NCI-H748 treated with DMSO at 0.1 percent for 48 hours (cell line): Measurements from ENCODE around the gene MESP1.

Experiments
- DNase-seq: peaks from one replicate; lab custom pipeline; 2025; lab: John Stamatoyannopoulos, UW

Gene MESP1

GRCh38 chr15:89781055-89781454 lies 30.0 kb upstream of the MESP1 start:
- DNase-seq: no peak

DNA sequence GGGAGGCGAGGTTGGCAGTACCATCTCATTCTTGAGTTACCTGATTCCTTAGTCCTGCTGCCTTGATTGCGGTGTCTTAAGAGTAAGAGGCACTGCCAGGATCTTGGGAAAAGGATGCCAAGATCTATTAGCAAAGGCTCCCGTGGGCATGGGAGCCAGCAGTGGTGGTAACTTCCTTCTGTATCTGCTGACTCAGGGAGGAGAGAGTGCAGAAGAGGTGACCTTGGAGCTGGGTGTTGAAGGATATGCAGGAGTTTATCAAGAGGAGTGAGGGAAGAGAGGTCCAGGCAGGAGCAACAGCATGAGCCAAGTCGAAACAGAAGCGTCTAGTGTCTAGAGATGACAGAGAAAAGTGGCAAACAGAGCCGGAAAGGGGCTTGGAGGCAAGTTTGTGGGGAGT lies 29.6 kb upstream of the MESP1 start:
- DNase-seq: no peak

GRCh38 chr15:89778861-89779260 lies 27.8 kb upstream of the MESP1 start:
- DNase-seq: no peak

- no peak for DNase-seq
Observed at GRCh38 chr15:89777782-89778380, 26.8 kb upstream of the MESP1 start.

- DNase-seq: no peak
Observed at GRCh38 chr15:89777073-89777751, 26.2 kb upstream of the MESP1 start.

DNA sequence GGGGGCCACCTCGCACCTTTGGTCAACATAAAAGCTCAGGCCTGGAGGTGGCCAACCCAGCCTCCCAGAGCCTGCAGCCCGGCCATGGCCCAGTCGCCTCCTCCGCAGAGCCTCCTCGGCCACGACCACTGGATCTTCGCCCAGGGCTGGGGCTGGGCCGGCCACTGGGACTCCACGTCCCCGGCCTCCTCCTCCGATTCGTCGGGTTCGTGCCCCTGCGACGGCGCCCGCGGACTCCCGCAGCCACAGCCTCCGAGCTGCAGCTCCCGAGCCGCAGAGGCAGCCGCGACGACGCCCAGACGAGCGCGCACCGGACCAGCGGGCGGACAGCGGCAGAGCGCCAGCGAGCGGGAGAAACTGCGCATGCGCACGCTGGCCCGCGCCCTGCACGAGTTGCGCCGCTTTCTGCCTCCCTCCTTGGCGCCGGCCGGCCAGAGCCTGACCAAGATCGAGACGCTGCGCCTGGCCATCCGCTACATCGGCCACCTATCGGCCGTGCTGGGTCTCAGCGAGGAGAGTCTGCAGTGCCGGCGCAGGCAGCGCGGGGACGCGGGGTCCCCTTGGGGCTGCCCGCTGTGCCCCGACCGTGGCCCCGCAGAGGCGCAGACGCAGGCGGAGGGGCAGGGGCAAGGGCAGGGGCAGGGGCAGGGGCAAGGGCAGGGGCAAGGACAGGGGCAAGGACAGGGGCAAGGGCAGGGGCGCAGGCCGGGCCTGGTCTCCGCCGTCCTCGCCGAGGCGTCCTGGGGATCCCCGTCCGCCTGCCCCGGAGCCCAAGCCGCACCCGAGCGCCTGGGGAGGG lies 25.4 kb upstream of the MESP1 start, which contains the start of gene MESP2:
TSS of gene MESP2 (plus strand) at position 59 of the 799 bp plus-strand sequence. CDS start at position 85, 26 bp downstream.
- peak; percentile 4 for DNase-seq

DNA sequence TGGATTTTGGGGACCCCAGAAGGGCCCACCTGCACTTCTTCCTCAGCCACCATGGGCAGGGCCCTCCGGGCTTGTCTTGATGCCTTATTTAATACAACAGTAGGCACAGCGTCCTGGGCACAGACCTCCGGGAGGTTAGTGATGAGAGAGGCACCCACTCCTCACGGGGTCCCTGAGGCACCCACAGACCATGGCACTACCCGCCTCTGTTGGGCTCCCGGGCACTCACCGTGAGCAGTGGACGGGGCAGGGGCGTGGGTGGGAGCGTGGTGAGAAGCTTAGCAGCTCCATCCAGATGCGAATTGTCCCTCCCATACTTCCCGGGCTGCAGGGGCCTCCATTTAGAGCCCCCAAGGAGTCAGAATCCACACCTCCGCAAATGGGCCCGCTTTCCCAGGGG lies 24.8 kb upstream of the MESP1 start:
- DNase-seq: no peak

DNA sequence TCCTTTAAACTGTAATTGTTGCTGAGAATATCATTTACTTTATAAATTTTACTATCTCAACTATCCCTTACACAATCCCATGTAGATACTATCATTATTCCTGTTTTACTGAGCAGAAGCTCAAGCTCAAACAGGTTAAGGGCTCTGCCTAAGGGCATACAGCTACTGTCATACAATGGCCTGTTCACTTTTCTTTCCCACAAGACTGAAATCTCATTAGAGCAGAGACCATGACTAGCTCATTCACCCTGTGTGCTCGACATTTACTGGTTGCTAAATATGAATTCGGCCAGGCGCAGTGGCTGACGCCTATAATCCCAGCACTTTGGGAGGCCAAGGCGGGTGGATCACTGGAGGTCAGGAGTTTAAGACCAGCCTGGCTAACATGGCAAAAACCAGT lies 23.4 kb upstream of the MESP1 start:
- DNase-seq: no peak

DNA sequence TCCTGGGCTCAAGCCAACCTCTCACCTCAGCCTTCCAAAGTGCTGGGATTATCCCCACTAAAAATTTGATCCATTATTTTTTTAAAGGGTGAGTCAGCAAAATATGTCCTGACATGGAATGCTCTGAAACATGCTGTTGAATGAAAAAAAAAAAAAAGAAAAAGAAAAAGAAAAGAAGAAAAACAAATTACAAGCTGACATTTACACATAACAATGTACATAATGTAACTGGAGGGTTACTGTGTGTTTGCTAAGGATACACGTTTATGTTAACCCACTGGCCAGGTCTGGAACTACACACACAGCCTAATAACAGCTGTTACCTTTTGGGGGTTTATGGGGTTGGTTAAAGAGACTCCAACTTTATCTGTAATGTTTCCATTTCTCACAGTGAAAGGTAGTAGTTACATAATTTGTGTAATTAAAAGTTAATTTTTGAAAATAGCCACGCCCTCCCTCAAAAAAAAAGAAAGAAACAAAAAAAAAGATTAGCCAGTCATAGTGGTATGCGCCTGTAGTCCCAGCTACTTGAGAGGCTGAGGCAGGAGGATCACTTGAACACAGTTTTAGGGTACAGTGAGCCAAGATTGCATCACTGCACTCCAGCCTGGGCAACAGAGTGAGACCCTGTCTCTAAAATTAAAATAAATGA lies 22.0 kb upstream of the MESP1 start:
- DNase-seq: no peak

- no peak for DNase-seq
Observed at GRCh38 chr15:89770041-89770440, 19.0 kb upstream of the MESP1 start.

GRCh38 chr15:89769366-89769765 lies 18.3 kb upstream of the MESP1 start:
- DNase-seq: no peak

DNA sequence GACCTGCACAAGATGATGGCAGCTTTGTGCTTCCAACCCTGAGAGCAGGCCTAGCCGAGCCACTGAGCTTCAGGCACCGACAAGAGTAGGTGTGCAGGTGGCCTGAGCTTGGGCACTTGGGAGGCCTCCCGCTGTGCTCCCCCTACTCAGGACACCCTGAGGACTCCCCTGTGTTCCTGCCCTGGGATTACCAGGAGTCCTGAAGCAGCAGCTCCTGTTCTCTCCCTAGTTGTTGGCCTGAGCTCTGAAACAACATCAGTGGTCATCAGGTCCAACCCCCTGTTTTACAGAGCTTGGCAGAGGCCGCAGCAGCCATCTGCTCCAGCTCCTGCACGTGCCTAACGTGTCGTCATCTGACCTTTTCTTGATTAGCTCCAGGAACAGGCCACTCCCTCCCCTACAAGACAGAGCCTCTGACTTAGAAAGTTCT lies 17.0 kb upstream of the MESP1 start:
- no peak for DNase-seq

DNA sequence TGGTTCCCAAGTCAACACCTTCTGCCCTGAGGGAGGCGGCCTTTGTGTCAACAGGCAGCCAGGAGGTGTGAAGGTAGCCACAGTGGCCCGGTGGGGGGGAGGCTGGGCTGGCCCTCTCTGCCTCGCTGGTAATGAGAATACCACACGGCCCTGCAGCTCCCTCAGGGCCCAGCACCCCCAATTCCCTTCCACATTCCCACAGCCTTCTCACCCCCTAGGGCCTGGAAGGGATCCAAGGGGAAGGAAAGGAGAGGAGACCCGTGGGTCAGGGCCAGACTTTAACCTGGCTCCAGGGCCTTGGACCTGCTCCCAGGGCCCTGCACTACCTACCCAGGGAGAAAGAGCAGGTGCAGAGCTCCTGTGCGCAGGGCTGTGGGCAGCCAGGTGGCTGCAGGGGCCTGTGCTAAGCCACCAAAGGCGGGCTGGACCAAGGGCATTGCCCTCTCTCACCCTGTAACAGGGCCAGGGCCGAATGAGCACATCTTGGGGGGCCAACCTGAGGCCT lies 16.4 kb upstream of the MESP1 start:
- no peak for DNase-seq

DNA sequence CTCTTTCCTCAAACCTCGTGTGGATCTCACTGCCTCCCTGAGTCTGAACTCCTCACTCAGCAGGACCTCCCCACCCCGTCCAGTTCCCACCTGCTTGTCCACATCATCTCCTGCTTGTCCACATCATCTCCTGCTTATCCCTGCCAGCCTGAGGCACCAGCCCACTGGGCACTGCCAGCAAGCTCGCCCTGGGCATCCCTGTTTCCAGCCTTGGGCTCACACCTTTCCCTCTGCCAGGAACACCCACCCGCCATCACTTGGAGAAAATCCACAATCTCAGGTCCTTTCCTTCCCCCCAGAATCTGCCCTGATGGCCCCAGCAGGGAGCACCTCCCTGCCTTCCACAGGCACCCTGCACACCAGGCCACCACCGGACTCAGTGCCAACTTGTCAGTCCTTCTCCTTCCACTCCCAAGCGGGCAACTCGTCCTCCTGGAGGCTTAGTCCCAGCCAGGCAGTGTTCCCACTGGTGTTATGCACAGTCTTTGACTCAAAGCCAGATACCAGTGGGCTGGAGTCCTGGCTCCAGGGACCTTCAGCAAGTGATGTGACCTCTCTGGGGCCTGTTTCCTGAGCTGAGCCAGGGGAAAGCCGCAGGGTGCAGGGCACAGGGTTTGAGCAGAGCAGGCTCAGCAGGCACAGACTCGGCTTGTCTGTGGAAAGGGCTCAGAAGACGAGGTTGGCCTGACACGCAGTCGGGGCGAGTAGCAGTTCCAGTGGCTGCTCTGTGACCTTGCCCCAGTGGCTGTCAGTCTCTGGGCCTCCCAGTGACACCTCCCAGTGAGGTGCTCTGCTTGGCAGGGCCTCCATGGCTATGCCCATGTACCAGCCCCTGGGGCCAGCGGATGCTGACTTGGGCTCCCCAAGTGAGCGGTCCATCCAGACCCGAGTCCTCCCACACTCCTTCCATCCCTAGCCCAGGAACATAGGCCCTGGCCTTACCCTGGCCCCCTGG lies 15.6 kb upstream of the MESP1 start:
- no peak for DNase-seq

DNA sequence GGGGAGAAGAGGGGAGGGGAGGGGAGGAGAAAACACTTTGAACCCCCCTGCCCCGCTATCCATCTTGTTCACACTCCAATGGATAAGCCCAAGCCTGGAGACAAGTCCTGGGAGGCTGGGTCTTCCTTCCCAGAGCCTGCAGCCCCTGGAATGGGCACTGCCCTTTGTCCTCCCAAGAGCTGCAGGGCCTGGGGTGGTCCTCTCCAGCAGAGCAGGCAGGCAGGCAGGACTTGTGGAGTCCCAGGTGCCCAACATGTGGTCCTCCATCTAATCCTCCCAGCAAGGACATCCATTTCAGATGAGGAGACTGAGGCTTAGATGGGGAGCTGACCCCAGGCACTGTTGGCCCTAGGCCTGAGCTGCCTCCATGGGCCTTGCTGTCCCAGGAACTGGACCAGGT lies 14.6 kb upstream of the MESP1 start:
- DNase-seq: no peak

GRCh38 chr15:89761929-89762328 lies 10.9 kb upstream of the MESP1 start:
- no peak for DNase-seq

GRCh38 chr15:89761009-89761831 lies 10.2 kb upstream of the MESP1 start:
- DNase-seq: no peak

DNA sequence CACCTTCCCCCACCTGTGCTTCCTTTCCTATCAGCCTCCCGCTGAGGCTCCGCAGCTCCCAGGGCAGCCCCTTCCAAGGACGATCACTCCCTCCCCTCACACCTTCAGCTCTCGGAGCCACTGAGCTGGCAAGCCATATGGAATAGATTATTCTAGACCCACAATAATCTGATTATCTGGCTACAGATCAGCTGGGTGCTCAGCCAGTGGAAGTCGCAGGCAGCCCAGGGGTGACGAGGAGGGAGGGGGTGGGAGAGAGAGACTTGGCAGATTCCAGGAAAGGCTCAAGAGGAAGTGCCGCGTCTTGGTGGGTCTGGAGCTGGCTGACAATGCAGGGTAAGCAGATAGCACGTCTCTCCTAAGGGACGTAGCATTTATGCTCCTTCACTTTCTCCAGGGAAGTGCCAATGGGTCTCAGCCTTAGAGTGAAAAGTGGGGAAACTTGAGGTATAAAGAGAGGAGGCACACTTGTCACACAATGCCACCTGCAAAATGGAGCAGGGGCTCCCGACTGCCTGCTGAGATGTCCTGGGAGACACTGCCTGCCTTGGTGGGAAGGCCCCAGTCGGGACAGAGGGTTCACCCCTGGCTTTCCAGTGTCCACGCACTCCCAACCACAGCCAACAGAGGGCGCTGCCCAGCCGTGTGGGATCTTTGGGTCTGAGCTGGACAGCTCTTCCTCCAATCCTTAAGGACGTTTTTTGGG lies 9.4 kb upstream of the MESP1 start:
- peak; percentile 23 for DNase-seq

GRCh38 chr15:89759835-89760234 lies 8.8 kb upstream of the MESP1 start:
- DNase-seq: no peak

- no peak for DNase-seq
Observed at GRCh38 chr15:89758981-89759380, 7.9 kb upstream of the MESP1 start.
